GM12891 (cell line): ENCODE measurements around the gene SETBP1.

Experiments used
- DNase-seq: peaks from one replicate; pipeline ENCODE4 v3.0.0; 2011; ENCODE audit warnings: low spot score; ENCODE audit not compliant: insufficient read length
- FAIRE-seq: peaks from 2 replicates; lab custom pipeline; 2011; peaks lifted over from hg19 to GRCh38; lab: Jason Lieb, UNC
- PAX5 ChIP-seq: IDR thresholded peaks from 2 replicates; pipeline ENCODE4 v1.6.1; 2011; ENCODE audit warnings: low read length, moderate library complexity, mild to moderate bottlenecking; ENCODE audit not compliant: insufficient read depth, severe bottlenecking
- POLR2A ChIP-seq: IDR thresholded peaks from 2 replicates; pipeline ENCODE4 v1.6.1; 2011; ENCODE audit warnings: low read depth, low read length, control low read depth
- POLR2AphosphoS5 ChIP-seq: IDR thresholded peaks from 2 replicates; pipeline ENCODE4 v1.6.1; 2011; ENCODE audit warnings: low read depth, low read length, control low read depth
- POU2F2 ChIP-seq: IDR thresholded peaks from 2 replicates; pipeline ENCODE4 v1.6.1; 2011; ENCODE audit warnings: low read depth, mild to moderate bottlenecking, control low read depth, low read length, moderate library complexity
- SPI1 ChIP-seq: IDR thresholded peaks from 2 replicates; pipeline ENCODE4 v1.6.1; 2011; ENCODE audit warnings: low read depth, low read length, control low read depth
- TAF1 ChIP-seq: IDR thresholded peaks from 2 replicates; pipeline ENCODE4 v1.6.1; 2011; ENCODE audit warnings: low read depth, low read length, control low read depth

SETBP1 gene

DNA sequence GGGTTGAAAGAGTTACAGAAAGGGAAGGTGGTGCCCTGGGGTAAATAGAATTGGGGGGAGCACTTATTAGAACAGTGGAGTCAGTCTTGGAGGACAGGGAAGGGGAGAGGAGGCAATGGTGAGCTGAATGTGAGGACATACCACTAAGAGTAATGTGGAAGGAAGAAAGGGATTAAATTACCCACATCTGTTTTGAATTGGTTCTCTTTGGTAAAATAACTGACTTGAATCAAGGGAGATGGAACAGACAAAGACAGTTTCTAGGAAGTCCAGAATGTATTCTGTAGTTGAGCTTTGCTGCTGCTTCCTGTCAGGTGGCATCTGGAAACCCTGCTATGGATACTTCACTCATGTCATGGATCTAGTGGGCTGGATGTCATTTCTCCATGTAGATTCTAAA is 6.7 kb downstream of the SETBP1 start:
- no peak for TF ChIP-seq POLR2AphosphoS5
- no peak for TF ChIP-seq PAX5
- TF ChIP-seq POLR2A, result no peak
- TF ChIP-seq TAF1, result no peak
- TF ChIP-seq SPI1, result no peak
- DNase-seq (no peak), FAIRE-seq (no peak)

DNA sequence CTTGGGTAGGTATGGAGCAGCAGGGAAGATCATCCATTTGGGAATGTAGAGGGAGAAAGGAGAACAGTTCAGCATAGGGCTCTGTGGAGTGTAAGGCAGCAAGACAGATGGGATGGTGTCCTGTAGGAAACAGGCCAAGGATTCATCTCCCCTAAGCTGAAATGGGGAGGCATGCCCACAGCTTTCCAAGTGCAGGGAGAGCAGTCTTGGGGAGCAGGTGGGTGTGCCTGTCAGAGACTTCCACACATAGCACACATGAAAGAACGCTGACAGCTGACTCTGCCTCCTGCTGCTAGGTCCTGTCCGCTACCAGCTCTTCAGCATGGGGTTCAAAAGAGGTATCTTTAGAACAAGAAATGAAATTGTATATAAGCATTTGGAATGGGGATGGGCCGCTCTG is 9.0 kb downstream of the SETBP1 start:
- FAIRE-seq (no peak), DNase-seq (no peak)
- no peak for TF ChIP-seq SPI1
- no peak for TF ChIP-seq TAF1
- no peak for TF ChIP-seq PAX5
- no peak for TF ChIP-seq POU2F2

DNA sequence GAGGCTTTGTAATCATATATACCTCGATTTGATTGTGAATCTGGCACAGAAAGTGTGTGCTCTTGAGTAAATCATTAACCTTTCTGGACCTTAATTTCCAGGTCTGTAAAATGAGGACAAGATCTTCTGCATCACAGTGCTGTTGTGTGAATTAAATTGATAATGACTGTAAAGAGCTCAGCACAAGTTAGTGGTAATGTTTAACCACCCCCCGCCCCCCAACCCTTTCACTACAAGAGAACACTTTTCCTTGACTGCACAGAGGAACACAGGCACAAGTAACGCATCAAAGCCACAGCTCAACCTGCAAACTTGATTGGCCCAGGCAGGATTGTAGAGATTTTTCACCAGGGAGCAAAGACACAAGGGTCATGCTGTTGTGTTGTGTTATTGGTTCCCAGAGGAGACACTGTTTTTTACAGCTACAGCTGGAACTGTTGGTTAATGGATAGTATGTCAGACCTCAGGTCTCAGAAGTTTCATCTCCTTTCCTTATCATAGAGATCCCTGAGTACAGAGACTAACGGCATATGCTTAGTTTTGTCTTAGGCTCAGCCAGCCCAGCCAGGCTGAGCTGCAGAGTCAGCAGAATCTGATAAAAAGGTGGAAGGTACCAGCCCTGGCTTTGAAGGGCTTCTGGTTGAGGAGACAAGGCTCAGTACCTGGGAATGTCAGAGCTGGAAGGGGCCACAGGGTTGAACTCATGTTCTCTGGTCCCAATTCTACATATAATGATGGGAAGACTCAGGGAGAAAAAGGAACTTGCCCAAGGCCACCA is 10.6 kb downstream of the SETBP1 start:
- DNase-seq, result no peak
- FAIRE-seq, result peak; percentile 13
- TF ChIP-seq POLR2A (no peak), SPI1 (no peak), POU2F2 (no peak), TAF1 (no peak), PAX5 (no peak), POLR2AphosphoS5 (no peak)

DNA sequence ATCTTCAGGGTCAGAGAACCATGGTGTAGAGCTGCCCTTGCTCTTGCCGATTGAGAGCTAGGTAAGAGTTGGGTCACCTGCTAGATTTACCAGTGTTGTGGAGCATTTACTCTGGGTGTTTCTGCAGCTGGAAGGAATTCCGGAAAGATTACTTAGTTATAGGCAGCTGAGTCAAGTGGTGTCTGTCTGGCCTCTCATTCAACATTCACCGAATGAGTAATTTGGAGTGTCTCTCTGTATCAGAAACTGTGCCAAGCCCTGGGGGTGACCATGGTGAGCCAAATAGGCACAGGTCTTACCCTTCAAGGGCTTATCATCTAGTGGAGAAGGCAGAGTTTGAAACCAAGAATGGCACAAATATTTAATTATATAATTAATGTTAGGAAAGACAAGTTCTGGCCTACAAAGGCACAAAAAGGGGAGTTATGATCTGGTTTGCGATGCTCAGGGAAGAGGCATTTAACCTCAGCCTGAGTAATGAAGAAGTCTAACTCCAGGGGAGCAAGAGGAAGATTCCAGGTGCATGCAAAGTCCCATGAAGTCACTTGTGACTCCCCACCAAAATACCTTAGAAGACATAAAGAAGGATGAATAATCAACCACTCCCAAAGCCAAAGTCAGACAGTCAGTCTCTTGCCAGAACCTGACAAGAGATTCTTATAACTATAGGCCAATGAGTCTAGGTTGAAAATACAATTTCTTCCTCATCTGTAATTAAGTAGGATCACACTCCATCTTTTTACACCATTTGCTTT is 12.5 kb downstream of the SETBP1 start:
- TF ChIP-seq POLR2AphosphoS5, result no peak
- TF ChIP-seq TAF1, result no peak
- TF ChIP-seq POU2F2, result no peak
- no peak for TF ChIP-seq POLR2A
- no peak for TF ChIP-seq PAX5
- TF ChIP-seq SPI1, result no peak
- no peak for DNase-seq
- no peak for FAIRE-seq

DNA sequence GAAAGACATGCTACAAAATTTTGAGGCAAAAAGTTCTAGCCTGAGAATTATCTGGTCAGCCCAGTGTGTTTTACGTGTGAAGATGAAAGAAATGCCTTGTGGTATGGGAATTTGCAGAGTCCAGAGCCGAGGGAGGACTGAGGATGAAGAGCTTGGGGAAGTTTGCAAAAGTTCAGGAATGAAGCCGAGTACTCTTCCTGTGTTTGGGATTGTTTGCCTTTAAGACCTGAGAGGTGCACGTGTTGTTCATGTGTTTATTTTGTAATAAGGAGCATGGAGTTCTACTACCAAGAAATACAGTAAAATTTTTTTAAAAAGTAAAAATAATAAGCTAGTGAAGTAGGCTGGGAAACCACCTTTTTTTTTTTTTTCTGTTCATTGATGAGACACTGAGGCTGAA is 14.8 kb downstream of the SETBP1 start:
- no peak for FAIRE-seq
- TF ChIP-seq POU2F2, result no peak
- DNase-seq, result no peak

DNA sequence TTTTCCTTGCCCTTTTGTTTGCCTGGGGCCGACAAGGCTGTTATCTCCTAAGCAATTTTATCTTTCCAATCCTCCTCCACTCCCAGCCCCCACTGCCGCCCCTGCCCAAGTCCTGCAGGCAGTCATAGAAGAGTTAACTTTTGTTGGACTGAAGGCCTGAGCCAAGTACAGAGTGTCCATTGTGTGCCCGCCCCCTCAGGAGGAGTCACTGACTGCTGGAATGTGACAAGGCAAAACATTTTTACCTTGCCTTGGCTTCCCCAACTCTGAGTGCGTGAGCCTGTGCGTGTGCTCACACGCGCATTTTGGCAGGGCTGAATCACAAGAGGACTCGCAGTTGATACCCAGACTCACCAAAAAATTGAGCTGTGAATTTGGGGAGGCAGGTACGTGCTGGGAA is 16.2 kb downstream of the SETBP1 start:
- TF ChIP-seq PAX5, result no peak
- no peak for TF ChIP-seq POLR2AphosphoS5
- TF ChIP-seq SPI1, result no peak
- TF ChIP-seq POU2F2, result no peak
- no peak for TF ChIP-seq POLR2A
- no peak for TF ChIP-seq TAF1
- DNase-seq (no peak), FAIRE-seq (no peak)

DNA sequence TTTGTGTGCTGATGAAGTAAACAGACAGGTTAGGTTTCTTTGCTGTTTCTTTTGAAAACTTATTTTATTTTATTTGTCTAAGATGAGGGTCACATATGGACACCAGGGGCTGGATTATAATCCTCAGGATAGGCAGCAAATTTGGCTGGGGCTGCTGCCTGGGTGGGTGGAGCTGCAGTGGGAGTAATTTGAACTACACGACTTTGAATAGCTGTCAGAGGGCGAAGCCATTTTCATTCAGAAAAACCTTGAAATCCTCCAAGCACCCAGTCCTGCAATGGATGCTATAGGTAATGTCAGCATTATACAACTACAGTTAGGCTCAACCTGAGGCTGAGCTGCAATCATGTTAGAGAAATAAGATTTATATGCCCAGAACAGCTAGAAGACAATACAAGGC is 16.6 kb downstream of the SETBP1 start:
- TF ChIP-seq TAF1, result no peak
- no peak for TF ChIP-seq POU2F2
- no peak for TF ChIP-seq POLR2AphosphoS5
- no peak for TF ChIP-seq PAX5
- TF ChIP-seq SPI1, result no peak
- no peak for TF ChIP-seq POLR2A
- DNase-seq (no peak), FAIRE-seq (no peak)

DNA sequence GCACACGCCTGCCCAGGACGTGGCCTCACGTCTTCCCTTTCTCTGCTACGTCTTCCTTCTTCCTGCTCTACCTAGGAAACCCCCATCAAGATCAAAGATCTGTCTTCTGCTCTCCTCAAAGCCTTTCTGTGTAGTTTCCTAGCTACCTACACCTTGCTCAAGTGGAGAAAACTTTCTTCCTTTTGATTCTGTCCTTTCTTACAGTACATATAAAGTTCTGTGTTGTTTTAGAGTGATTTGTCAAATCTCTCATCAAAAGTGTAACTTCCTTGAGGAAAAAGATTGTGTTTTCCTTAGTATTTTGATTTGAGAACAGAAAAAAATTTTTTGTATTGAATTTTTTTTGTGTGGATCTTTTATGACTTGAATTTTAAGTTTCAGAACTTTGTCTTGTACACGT is 17.8 kb downstream of the SETBP1 start:
- no peak for DNase-seq
- no peak for FAIRE-seq
- TF ChIP-seq POU2F2 (no peak), TAF1 (no peak), POLR2A (no peak), SPI1 (no peak), POLR2AphosphoS5 (no peak), PAX5 (no peak)

DNA sequence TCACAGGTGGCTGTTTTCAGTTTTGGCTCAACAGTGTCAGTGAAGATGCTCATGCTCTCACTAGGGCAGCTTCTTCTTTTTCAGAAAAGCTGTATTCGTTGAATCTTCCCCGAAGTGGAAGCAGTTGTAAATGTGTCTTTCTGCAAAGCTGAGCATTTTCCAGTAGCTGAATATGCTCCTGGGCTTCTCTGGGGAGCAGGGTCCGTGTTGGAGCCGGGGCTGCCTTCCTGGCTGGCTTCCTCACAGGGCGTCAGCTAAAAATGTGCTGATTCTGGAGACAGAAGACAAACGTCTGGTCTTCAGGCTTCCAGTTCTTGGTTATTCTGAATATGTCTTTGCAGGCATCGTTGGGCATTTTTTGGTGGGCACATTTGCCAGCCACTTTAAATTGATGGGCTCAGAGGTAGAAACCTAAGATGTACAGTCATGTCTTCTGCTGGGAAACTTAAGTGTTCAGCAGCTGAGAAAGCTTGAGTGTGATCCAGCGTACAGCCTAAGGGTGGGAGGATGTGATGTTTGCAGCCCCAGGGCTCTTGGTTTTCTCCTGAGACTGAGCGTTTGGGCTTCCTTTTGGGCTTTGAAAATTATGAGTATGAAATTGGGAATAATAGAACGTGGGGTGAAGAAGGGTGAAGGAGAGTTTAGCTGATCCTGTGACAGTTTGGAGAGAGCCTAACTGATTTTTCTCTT is 19.0 kb downstream of the SETBP1 start:
- no peak for DNase-seq
- TF ChIP-seq POLR2A, result no peak
- TF ChIP-seq POLR2AphosphoS5, result no peak
- TF ChIP-seq POU2F2, result no peak
- TF ChIP-seq SPI1, result no peak
- no peak for TF ChIP-seq TAF1
- TF ChIP-seq PAX5, result no peak
- FAIRE-seq, result peak; percentile 48

DNA sequence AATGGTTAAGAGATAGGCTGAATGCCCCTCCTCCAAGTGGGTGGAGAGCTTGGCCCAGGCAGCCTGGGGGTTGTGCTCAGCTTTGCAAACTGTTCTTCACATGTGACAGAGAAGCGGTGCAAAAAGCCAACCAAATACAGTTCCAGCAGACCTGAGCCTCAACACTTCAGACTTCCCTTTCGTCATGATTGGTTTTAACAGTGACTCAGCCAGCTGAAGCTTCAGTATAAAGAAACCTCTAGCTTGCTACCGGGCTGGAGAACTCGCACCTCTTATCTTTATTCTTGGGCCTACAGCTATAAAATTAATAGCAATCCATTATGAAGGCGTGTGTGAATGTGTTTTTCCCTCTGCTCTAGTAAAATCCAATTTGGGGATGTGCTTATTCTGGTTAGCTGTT is 20.0 kb downstream of the SETBP1 start:
- TF ChIP-seq PAX5 (no peak), SPI1 (0 out of 2 replicates have a peak, but pooled peaks have one; percentile 5)
- DNase-seq (no peak), FAIRE-seq (no peak)
